Measurements from ENCODE around the gene CUX1.
"Not testable (repeated sequence)": the region's sequence is repeated elsewhere in the genome, so short reads cannot be mapped to it uniquely, and the experiment has no call there.

The CUX1 gene

DNA sequence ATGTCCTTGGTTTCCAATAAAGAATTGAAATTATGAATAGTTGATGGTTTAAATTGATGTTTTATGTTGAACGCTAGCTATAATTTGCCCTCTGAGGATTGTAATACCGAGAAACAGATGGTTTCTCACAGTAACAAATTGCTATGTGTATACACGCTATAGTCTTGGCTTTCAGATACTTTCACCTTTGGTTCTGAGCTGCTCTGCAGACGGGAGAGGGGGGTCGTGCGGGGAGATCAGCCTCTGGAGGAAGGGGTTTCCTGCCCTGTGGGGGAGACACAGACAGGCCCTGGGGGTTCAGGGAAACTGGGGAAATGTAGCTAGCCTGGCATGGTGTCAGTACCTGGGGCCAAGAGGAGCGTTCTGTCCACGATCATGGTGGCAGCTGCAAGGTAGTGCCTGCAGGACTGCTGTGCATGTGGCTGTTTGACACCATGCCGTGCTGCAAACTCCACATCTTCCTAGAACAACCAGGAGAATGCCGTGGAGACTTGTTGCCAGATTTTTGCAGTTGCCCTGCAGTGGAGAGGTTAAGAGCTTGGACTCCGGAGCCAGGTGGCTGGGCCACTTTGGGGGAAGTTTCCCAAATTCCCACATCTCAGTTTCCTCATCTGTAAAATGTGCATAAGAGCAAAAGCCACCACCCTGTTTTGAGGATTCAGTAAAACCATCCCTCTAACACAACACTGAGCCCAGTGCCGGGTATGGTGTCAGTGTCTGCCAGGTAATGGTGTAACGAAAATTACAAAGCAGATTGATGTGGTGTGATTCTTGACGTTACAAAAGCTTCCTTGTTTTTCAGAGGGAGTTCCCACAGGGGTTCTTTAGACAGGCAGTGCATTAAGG is 167.9 kb downstream of the CUX1 start:
- DNase-seq (ENCODE audit: low read depth) = no peak

DNA sequence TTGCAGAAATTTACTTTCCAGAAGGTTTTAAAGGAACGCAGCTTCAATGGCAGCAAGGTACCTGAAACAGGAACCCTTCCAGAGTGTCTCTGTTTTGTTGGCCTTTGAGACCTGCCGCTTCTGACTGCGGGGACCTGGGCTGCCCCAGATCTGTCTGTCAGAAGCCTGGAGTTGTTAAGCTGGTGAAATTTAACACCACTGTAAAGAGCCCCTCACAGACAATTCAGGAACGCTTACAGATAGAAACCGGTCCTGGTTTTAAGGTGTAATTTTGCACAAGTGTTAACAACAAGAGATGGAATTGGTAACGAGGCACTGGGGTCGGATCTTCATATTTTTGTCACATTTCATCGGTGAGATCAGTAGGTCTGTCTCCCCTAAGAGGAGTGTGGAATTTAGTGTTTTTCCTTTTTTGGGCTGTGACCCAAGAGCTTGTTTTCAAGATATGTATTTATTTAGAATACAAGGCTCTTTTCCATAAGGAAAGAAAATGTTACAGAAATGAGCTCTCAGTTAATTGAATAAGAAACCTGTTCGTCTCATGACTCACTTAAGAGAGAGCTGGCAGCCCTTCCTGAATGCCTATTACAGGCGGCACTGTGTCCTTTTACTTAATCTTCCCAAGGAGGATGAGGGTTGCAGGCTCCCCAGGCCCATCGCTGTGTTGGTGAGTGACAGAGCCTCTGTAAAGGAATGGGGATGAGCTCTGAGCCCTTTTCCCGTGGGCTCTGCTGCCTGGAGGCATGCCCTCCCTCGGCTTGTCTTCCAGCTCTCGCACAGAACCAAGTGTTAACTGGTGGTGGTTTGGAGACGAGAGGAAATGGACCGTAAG is 168.7 kb downstream of the CUX1 start:
- DNase-seq (ENCODE audit: low read depth) = no peak

- DNase-seq (ENCODE audit: low read depth) = no peak
Measured at GRCh38 chr7:101987494-101987893, 170.1 kb downstream of the CUX1 start.

DNA sequence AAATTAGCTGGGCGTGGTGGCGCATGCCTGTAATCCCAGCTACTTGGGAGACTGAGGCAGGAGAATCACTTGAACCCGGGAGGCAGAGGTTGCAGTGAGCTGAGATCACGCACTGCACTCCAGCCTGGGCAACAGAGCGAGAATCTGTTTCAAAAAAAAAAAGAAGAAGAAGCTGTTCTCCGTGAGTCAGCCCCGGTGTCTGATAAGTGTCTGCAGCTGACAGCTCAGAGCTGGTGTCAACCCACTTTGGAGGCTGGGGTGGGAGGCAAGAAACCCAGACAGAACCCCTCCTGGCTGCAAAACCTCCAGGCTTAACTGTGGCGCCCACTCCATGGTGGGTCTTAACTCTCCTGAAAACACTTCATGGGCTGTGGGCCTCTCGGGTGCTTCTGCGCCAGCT is 170.6 kb downstream of the CUX1 start:
- not testable (repeated sequence) for DNase-seq (ENCODE audit: low read depth)

- DNase-seq (ENCODE audit: low read depth) = no peak
Measured at GRCh38 chr7:101988513-101988912, 171.1 kb downstream of the CUX1 start.

DNA sequence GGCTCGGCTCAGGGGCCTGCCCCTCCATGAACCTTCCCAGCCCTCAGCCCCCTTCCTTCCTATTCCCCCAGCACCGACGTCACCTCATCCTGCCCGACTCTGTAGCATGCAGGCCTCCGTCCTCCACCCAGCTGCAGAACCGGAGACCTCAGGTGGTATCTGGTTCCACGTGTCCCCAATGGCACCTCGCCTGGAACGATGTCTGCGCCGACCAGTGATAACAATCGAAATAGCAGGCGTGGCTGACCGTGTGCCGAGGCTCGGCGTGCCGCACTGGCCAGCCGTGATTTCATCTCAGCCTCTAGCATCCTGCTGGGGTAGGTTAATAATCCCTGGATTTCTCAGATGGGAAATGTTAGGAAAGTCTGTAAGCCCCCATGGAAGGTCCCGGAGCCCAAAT is 171.7 kb downstream of the CUX1 start:
- no peak for DNase-seq (ENCODE audit: low read depth)

DNA sequence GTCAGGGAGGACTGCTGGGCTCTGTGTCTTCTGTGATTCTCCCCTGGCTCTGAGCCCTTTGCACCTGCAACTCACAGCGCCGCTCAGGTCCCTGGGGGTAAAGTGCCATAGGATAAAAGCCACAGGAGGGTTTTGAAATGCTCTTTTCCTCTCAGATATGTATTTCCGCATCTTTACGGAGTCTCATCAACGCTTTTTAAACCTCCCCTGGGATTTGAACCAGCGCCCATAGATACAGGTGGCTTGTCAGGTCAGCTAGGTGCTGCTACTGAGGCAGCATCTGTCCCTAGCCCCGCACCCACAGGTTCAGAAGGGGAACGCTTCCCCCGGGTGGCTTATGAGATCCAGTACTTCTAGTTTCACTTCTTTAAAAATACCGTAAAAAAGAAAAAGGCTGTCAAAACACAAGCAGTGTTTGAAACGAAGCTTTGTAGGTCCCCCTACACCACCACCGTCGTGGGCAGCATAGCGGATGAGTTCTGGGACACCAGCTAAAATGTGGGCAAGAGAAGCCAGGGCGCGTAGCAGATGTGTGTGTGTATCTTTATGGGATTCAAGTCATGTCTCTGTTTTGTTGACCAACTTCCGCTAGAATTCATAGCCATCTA is 173.5 kb downstream of the CUX1 start:
- no peak for DNase-seq (ENCODE audit: low read depth)

DNA sequence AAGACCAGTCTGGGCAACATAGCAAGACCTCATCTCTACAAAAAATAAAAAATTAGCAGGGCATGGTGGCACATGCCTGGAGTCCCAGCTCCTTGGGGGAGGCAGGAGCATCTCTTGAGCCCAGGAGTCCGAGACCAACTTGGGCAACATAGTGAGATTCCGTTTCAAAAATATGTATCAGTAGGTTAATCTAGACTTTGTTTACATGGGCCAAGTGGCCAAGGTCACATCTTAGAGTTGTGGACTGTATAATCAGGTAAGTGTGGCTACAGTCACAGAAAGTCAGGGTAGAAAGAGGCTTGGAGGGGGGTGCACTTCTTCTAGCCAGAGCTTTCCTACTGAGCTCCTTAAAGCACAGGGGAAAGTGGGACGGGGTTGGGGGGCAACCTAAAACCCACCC is 174.4 kb downstream of the CUX1 start:
- DNase-seq (ENCODE audit: low read depth) = no peak

DNA sequence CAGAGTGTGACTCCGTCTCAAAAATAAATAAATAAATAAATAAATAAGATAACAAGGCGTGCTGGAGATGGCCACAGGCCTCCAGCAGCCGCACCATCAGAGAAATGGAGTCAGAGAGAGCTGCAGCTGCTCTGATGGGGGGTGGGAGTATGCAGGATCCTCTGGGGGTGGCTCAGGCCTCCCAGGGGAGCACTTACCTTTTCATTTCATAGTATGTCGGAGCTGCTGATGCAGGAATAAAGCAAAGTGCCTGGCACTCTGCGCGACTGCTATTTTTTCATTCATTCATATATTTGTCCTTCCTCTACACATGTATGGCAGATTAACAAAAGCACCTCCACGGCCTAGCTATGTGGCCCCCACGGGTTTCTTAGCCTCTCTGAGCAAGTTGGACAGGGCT is 175.9 kb downstream of the CUX1 start:
- no peak for DNase-seq (ENCODE audit: low read depth)

DNA sequence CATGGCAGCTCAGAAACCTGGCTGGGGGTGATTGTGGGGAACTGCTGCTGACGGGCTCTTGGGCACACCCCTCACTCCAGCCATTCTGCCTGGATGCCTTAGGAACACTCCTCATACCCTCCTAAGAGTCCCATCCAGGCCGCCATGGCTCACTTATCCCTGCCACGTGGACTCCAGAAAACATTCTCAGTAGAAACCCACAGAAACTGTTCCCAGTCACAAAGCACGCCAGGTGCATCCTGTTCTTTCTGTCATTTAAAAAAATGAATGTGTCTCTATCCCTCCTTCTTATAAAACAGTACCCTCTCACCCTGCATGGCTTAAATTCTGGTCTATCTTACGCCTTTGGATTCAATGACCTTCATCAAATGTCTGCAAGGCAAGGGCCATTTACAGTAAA is 177.7 kb downstream of the CUX1 start:
- DNase-seq (ENCODE audit: low read depth) = no peak

DNA sequence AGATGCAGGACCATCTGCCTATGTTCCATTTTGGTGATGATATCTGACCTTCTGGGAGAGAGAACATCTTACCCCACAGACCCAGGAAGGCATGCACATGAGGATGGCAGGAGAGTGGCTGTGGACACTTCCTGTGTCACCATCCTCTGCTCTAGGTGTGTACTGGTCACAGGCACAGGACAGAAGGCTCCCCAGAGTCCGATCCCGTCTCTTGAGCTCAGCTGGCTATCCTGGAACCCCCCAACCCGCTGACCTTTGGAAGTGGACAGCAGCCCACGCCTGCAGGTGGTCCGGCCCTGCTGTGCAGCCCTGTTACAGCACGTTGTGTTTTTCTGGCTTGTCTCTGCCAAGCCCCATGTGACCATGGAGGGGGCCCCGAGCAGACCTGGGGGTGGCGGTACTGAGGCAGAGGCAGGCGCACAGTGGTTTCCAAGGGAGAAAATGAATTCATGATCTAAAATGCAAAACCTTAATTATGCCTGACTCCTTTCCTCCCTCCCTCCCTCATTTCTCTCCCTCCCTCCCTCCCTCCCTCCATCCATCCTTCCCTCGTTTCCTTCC is 178.8 kb downstream of the CUX1 start:
- no peak for DNase-seq (ENCODE audit: low read depth)

DNA sequence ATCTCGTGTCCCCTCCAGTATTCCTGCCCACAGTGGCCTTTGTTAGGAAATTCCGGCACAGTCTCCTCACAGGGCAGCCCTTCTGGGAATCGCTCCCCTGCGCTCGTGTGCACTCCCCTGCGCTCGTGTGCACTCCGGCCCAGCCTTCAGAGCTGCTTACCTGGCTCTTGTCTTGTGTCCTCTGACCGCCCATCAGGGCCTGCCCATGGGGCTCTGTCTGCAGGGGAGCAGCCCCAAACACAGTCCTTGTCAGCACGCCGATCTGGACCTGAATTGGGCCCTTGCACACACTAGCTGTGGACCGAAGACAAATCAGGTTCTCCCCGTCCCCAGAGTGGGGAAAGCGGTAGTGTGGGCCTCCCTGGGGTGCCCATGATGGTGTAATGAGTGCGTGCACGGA is 179.4 kb downstream of the CUX1 start:
- DNase-seq (ENCODE audit: low read depth) = no peak

GRCh38 chr7:101998029-101998905 is 180.8 kb downstream of the CUX1 start:
- DNase-seq (ENCODE audit: low read depth) = no peak

GRCh38 chr7:101998906-101999240 is 181.4 kb downstream of the CUX1 start:
- DNase-seq (ENCODE audit: low read depth) = no peak

DNA sequence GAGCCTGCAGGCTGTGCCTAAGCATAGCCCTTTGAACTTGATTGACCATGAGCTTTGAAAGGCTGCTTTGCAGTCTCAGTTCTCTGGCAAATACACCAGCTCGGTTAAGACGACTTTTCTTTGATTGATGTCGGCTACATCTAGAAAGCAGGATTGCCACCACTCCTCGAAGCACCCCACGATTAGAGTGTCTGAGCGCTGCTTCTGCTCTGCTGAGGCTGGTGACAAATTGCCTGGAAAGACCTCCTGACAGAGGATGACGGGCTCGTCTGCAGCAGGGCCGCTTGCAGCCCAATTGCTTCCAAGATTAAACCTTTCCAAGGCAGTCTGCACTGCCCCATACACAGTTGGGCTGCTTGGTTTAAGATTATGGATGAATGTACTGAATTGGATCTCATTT is 182.0 kb downstream of the CUX1 start:
- DNase-seq (ENCODE audit: low read depth) = no peak

GRCh38 chr7:102000123-102000522 is 182.7 kb downstream of the CUX1 start:
- no peak for DNase-seq (ENCODE audit: low read depth)

DNA sequence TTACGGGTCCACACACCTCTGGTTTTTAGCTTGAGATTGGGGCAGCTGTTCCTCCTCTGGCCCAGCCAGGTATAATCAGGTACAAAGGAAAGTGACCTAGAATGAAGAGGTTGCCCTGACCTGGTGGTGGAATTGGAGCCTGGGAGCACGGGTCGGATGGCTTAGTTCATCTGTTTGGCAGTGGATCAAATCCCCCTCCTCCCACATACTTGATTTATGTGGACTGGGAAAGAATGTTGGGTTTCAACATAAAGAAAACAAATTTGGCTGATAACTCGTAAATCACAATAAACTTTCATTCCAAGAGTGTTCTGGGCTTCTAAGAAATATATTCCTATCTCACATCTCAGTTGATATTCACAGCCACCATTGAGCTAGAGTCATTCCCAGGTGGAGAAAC is 186.8 kb downstream of the CUX1 start:
- no peak for DNase-seq (ENCODE audit: low read depth)

DNA sequence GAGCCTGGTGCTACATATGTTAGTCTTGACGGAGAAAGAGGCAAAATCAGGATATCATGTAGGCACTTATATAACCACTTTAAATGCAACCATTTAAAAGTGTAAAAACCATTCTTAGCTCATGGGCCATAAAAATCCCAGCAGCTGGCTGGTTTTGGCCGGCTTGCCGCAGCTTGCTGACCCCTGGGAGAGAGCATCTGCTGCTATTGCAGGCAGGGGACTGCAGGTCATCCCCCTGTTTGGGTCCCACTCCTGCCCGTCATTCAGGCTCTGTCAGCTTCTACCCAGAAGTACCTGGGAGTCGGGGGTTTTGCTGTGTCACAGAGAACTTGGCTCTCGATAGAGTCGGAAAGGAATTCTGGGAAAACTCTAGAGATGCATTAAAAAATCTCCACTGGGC is 187.4 kb downstream of the CUX1 start:
- no peak for DNase-seq (ENCODE audit: low read depth)

DNA sequence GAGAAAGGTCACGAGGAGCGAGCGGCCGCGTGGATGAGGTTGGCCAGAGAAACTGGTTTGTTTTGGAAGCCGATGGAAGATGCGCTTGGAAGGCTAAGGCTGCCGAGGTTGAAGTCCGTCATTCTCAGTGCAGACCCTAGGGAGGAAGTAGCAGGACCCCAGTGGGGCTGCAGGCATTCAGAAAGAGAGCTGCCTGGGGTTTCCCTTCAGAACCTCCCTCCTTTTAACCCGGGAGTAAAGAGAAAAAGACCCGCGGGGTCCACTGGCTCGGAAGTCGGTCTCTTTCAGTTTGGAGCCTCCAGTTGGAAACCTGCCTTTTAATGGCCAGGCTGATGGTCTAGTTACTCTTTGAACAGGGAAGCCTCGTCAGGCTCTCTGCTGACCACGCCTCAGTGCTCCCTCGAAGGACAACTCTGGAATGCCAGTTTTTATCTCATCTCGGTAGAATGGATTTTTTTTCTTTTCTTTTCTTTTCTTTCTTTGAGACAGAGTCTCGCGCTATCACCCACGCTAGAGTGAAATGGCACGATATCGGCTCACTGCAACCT is 188.6 kb downstream of the CUX1 start:
- no peak for DNase-seq (ENCODE audit: low read depth)

DNA sequence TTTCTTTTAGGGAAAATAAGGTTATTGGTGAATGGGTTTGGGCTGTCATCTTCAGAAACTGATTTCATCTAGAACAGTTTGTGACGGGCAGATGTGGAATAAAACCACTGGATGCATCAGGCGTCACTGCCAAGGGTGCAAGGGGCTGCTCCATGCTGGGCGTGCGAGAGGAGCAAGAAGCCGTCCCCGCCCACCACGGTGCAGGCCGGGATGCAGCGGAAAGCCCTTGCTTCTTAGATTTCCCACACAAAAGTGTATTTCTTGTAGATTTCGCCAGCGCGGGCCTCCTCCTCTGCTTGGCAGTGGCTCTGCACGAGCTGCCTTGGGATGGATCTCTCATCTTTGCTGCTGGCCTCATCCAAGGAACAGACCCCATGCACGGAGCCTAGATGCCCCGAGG is 189.3 kb downstream of the CUX1 start:
- no peak for DNase-seq (ENCODE audit: low read depth)

DNA sequence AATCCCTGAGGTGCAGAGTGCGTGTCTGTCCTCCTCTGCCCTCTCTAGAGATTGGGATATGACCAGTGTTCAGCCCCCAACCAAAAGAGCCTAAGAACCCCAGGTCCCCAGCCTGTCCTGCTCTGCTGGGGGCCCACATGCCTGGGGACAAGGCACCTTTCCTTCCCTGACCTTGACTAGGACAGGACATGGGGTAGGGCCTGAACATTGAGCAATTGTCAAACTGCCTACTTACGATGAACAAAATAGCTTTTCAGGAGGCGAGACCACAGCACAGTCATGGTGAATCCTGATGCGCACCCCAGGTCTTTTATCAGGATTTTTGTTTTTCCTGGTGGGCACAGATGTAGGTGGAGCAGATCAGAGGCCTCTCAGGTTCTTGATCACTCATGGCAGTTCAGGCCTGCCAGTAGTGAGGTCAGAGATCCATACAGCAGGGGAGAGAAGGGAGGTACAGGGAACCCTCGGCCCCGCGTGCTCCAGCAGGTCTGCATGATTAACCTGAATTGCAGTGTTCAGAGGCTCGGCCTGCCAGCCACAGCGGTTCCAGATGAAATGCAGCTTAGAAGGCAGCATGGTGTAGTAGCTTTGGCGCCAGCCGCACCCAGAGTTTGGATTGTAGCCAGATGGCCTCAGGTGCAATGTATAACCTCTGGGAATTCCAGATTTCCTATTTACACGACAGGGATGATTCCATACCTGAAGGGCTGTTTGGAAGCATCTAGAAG is 191.3 kb downstream of the CUX1 start:
- no peak for DNase-seq (ENCODE audit: low read depth)
